Neural progenitor cell (in vitro differentiated cells): ENCODE data around the gene TSPAN17. TPM values are rescaled to one million over a fixed set of nuclear protein-coding genes. Genes with fewer than 3 reads are reported as not detected.

ENCODE experiments used
- DNase-seq: peaks from one replicate; pipeline ENCODE4 v3.0.0-alpha.2; 2016; ENCODE audit warnings: low spot score
- H2AFZ ChIP-seq: fragments of 200-600 bp; sonication (generic); replicated peaks from 2 replicates; pipeline ENCODE4 v1.6.1; 2016; ENCODE audit warnings: antibody characterized with exemption
- H3F3A ChIP-seq: fragments of 200-600 bp; sonication (generic); 2 replicates; pipeline ENCODE4 v1.6.1; 2016; ENCODE audit warnings: antibody characterized with exemption, low read depth
- H3K27ac ChIP-seq: fragments of 200-600 bp; sonication (generic); 2 replicates; pipeline ENCODE4 v1.5.1; 2016; ENCODE audit warnings: mild to moderate bottlenecking
- H3K27me3 ChIP-seq: fragments of 200-600 bp; sonication (generic); 2 replicates; pipeline ENCODE4 v1.6.1; 2016; ENCODE audit warnings: mild to moderate bottlenecking, moderate library complexity
- H3K36me3 ChIP-seq: fragments of 200-600 bp; sonication (generic); 2 replicates; pipeline ENCODE4 v1.5.1; 2016
- H3K4me1 ChIP-seq: fragments of 200-600 bp; sonication (generic); 2 replicates; pipeline ENCODE4 v1.6.1; 2016; ENCODE audit warnings: mixed run types
- H3K4me2 ChIP-seq: fragments of 200-600 bp; sonication (generic); 2 replicates; pipeline ENCODE4 v1.6.1; 2016
- H3K4me3 ChIP-seq: fragments of 200-600 bp; sonication (generic); 2 replicates; pipeline ENCODE4 v1.5.1; 2016
- H3K79me2 ChIP-seq: fragments of 200-600 bp; sonication (generic); 2 replicates; pipeline ENCODE4 v1.6.1; 2016; ENCODE audit warnings: low read depth
- H3K9ac ChIP-seq: fragments of 200-600 bp; sonication (generic); 2 replicates; pipeline ENCODE4 v1.6.1; 2016
- H3K9me3 ChIP-seq: fragments of 200-600 bp; sonication (generic); 2 replicates; pipeline ENCODE4 v1.5.1; 2016; ENCODE audit warnings: low read depth
- H4K20me1 ChIP-seq: fragments of 200-600 bp; sonication (generic); 2 replicates; pipeline ENCODE4 v1.6.1; 2016; ENCODE audit warnings: low read depth
- H3K27ac Mint-ChIP-seq: 3 replicates; pipeline ENCODE4 v1.8.0; 2021; ENCODE audit warnings: mixed read lengths
- H3K27me3 Mint-ChIP-seq: 2 replicates; pipeline ENCODE4 v1.8.0; 2022; ENCODE audit warnings: low read depth, mild to moderate bottlenecking, inconsistent platforms, moderate library complexity, mixed read lengths; ENCODE audit not compliant: insufficient read depth
- H3K36me3 Mint-ChIP-seq: 3 replicates; pipeline ENCODE4 v1.8.0; 2021; ENCODE audit warnings: mixed read lengths
- H3K4me1 Mint-ChIP-seq: 3 replicates; pipeline ENCODE4 v1.8.0; 2021; ENCODE audit warnings: mixed read lengths
- H3K4me3 Mint-ChIP-seq: 3 replicates; pipeline ENCODE4 v1.8.0; 2021; ENCODE audit warnings: mild to moderate bottlenecking, moderate library complexity, mixed read lengths
- H3K9me3 Mint-ChIP-seq: 3 replicates; pipeline ENCODE4 v1.8.0; 2020; ENCODE audit warnings: mixed read lengths
- EZH2 ChIP-seq: fragments of 200-600 bp; sonication (generic); IDR thresholded peaks from 2 replicates; pipeline ENCODE4 v1.6.1; 2017; ENCODE audit warnings: antibody characterized with exemption, mild to moderate bottlenecking, moderate library complexity
- EZH2phosphoT487 ChIP-seq: fragments of 200-600 bp; sonication (generic); IDR thresholded peaks from 2 replicates; pipeline ENCODE4 v1.6.1; 2017; ENCODE audit warnings: antibody characterized with exemption
- total RNA-seq: library from RNA; depleted of rRNA; stranded (reverse); fragments of >200 nt; gene quantifications from 2 replicates; pipeline ENCODE4 v1.2.3, GENCODE V29; 2015; ENCODE audit warnings: low replicate concordance
- TF ChIP-seq, protein P1 (sequence below): fragments of 200-600 bp; sonication (generic); IDR thresholded peaks from 2 replicates; pipeline ENCODE4 v1.5.1; 2017; ENCODE audit warnings: antibody characterized with exemption, mild to moderate bottlenecking

Gene TSPAN17
- total RNA-seq, 1 donor from 2014 or later, result 25.9 TPM

DNA sequence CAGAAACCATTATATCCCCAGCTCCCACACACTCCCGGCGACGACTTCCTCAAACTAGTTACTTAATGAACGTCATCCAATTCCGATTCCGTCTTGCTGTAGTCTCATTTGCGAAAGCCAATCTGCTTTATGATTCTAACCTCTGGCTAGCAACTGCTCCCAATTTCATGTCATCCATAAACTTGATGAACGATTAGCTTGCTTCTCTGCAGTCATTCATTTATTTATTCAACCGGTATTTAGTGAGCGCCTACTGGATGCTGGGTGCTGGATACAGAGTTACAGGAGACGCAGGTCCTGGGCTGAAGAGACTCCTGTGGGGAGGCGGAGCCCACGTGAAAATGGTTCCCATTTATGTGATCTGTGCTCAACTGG lies 46.2 kb downstream of the TSPAN17 start:
- Mint-ChIP-seq H3K4me3 (no peak overlapping the region), H3K27ac (no peak overlapping the region), H3K27me3 (peaks cover 16% of the 10 kb centered on the region), H3K9me3 (no peaks in the 10 kb centered on the region), H3K4me1 (peaks cover 30% of the 10 kb centered on the region), H3K36me3 (no peaks in the 10 kb centered on the region)
- Histone ChIP-seq H3K4me3 (no peak overlapping the region), H2AFZ (no peak overlapping the region), H3K79me2 (no peaks in the 10 kb centered on the region), H3K36me3 (no peaks in the 10 kb centered on the region), H3F3A (peaks cover 15% of the 10 kb centered on the region), H3K27me3 (no peaks in the 10 kb centered on the region), H3K4me1 (peaks cover 39% of the 10 kb centered on the region), H3K9ac (no peak overlapping the region), H4K20me1 (no peaks in the 10 kb centered on the region), H3K27ac (no peak overlapping the region), H3K4me2 (no peak overlapping the region), H3K9me3 (no peaks in the 10 kb centered on the region)
- DNase-seq, result no peak
- no peak for TF ChIP-seq EZH2phosphoT487
- TF ChIP-seq EZH2, result no peak
- TF ChIP-seq, protein P1, sequence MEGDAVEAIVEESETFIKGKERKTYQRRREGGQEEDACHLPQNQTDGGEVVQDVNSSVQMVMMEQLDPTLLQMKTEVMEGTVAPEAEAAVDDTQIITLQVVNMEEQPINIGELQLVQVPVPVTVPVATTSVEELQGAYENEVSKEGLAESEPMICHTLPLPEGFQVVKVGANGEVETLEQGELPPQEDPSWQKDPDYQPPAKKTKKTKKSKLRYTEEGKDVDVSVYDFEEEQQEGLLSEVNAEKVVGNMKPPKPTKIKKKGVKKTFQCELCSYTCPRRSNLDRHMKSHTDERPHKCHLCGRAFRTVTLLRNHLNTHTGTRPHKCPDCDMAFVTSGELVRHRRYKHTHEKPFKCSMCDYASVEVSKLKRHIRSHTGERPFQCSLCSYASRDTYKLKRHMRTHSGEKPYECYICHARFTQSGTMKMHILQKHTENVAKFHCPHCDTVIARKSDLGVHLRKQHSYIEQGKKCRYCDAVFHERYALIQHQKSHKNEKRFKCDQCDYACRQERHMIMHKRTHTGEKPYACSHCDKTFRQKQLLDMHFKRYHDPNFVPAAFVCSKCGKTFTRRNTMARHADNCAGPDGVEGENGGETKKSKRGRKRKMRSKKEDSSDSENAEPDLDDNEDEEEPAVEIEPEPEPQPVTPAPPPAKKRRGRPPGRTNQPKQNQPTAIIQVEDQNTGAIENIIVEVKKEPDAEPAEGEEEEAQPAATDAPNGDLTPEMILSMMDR, result no peak

DNA sequence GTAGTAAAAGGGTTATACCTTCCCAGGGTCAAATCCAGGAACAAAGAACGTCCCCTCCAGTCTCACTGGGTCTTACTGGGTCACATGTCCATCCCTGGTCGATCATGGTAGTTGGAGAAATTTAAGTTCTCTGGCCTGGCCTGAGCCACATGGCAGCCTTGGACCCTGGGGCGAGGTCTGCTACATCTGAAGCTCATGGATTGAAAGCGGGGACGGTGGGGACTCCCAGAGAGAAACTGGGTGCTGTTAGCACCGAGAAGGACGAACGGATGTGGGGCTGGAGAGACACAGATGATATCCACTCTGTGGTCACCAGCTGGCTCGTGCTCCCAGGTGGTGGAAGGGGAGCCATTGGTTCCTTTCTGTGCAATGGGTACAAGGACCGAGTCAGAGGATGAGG lies 46.9 kb downstream of the TSPAN17 start:
- H3K27me3 Mint-ChIP-seq, result peaks cover 16% of the 10 kb centered on the region

DNA sequence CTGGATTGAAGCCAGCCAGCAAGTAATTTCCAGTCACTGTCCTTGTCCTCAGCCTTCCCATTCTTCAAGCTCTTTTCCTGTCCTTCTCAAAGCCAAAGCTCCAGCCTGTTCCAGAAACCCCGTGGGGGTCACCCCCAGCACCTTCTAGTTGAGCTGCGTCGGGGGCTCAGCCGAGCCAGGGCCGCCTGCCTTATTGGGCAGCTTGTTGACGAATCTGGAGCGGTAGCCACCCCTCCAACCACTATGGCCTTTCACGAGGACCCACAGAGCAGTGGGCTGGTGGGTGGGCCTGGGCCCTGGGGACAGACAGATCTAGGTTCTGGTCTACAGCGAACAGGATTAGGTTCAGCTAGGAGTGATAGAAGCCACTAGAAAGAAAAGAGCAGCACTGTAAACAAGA lies 47.3 kb downstream of the TSPAN17 start:
- H3K27ac Mint-ChIP-seq, result no peak overlapping the region
- H2AFZ ChIP-seq, result no peak overlapping the region
- no peaks in the 10 kb centered on the region for H3K9me3 Mint-ChIP-seq
- no peak overlapping the region for H3K9ac ChIP-seq
- H3K4me3 ChIP-seq, result no peak overlapping the region
- no peak overlapping the region for H3K4me2 ChIP-seq
- peaks cover 44% of the 10 kb centered on the region for H3K4me1 ChIP-seq
- H3K4me1 Mint-ChIP-seq, result peaks cover 34% of the 10 kb centered on the region
- no peaks in the 10 kb centered on the region for H3K27me3 ChIP-seq
- no peaks in the 10 kb centered on the region for H3K9me3 ChIP-seq
- no peak for TF ChIP-seq EZH2
- TF ChIP-seq EZH2phosphoT487, result no peak
- TF ChIP-seq, protein P1, result no peak
- H3K4me3 Mint-ChIP-seq, result no peak overlapping the region
- no peaks in the 10 kb centered on the region for H3K36me3 Mint-ChIP-seq
- no peaks in the 10 kb centered on the region for H3K36me3 ChIP-seq
- no peak overlapping the region for H3K27ac ChIP-seq
- H3F3A ChIP-seq, result peaks cover 25% of the 10 kb centered on the region
- no peak for DNase-seq
- no peaks in the 10 kb centered on the region for H3K79me2 ChIP-seq
- no peaks in the 10 kb centered on the region for H4K20me1 ChIP-seq
- peaks cover 16% of the 10 kb centered on the region for H3K27me3 Mint-ChIP-seq

More for the DNA sequence above, 46.9 kb downstream of the TSPAN17 start:
- Histone ChIP-seq H3K9ac (no peak overlapping the region), H3K27ac (no peak overlapping the region), H3K4me1 (peaks cover 43% of the 10 kb centered on the region), H3K27me3 (no peaks in the 10 kb centered on the region), H3K9me3 (no peaks in the 10 kb centered on the region), H4K20me1 (no peaks in the 10 kb centered on the region), H3K4me3 (no peak overlapping the region), H3F3A (peaks cover 22% of the 10 kb centered on the region), H3K36me3 (no peaks in the 10 kb centered on the region), H3K79me2 (no peaks in the 10 kb centered on the region), H2AFZ (no peak overlapping the region), H3K4me2 (no peak overlapping the region)
- TF ChIP-seq, protein P1, result no peak
- TF ChIP-seq EZH2phosphoT487 (no peak), EZH2 (no peak)
- no peaks in the 10 kb centered on the region for H3K9me3 Mint-ChIP-seq
- no peaks in the 10 kb centered on the region for H3K36me3 Mint-ChIP-seq
- no peak for DNase-seq
- H3K27ac Mint-ChIP-seq, result no peak overlapping the region
- H3K4me3 Mint-ChIP-seq, result no peak overlapping the region
- H3K4me1 Mint-ChIP-seq, result peaks cover 34% of the 10 kb centered on the region
